Colon (tissue), 2 donors: Measurements from ENCODE around the gene SLCO4A1.
"Not testable (repeated sequence)": the region's sequence is repeated elsewhere in the genome, so short reads cannot be mapped to it uniquely, and the experiment has no call there.

Experiments
- FAIRE-seq: peaks from 2 replicates; lab custom pipeline; 2012; peaks lifted over from hg19 to GRCh38; lab: Jason Lieb, UNC
- donor health status: control.
- donor health status: control.

The SLCO4A1 gene

DNA sequence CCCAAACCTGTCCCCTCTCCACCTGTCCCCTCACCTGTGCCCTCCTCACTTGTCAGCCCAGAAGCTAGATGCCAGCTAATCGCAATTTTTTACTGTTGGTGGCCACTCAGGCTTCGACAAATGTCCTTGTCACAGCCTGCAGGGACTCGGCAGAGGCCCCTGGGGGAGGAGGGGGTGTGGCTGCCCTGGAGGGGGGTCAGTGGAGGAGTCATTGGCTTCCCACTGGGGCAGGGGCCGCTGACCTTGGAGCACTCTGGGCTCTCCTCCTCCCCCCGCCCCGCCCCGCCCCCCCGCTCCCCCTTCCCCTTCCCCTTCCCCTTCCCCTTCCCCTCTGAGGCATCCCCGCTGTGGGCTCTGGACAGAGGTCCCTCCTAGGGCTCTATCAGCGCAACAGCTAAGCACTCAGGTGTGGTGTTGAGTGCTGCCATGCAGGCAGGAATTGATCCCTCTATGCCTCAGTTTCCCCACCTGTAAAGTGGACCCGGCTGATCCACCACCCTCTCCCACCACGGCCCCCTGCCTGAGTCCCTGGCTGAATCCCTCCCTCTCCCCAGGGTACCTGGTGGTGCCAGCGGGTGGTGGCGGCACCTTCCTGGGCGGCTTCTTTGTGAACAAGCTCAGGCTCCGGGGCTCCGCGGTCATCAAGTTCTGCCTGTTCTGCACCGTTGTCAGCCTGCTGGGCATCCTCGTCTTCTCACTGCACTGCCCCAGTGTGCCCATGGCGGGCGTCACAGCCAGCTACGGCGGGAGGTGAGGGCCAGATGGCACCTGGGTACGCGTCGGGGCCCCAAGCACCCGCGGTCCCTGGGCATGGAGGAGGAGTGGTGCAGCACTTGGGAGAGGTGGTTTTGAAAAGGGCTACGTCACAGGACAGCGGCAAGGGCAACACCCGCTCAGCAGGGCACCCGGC is 23.8 kb downstream of the SLCO4A1 start:
- no peak for FAIRE-seq

- FAIRE-seq = no peak
Measured at GRCh38 chr20:62666736-62667529, 24.6 kb downstream of the SLCO4A1 start.

DNA sequence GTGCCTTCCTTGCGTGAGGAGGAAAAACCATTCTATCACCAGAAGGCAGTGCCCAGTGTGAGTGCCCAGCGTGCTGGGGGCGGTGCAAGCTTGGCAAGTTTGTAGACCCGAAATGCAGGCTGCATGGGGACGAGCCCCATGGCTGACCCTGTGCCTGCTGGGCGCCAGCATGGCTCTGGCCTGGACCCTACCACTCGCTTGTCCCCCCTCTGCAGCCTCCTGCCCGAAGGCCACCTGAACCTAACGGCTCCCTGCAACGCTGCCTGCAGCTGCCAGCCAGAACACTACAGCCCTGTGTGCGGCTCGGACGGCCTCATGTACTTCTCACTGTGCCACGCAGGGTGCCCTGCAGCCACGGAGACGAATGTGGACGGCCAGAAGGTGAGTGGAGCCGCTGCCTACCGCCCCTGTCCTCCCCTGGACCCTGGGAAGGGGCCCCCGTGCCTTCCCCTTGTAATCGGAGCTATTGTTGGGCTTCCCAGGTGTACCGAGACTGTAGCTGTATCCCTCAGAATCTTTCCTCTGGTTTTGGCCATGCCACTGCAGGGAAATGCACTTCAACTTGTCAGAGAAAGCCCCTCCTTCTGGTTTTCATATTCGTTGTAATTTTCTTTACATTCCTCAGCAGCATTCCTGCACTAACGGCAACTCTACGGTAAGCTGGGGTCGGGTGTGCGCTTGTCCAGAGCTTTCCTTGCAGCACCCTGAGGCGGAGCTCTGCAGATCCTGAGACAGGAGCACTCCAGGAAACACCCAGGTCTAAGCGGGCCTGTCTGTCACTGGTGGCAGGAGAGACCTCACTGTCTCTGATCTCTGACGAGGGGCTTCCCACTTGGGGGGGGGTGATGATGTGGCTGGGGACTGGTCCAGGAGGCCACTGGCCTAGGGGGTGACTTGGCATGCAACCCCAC is 25.5 kb downstream of the SLCO4A1 start:
- FAIRE-seq = no peak

DNA sequence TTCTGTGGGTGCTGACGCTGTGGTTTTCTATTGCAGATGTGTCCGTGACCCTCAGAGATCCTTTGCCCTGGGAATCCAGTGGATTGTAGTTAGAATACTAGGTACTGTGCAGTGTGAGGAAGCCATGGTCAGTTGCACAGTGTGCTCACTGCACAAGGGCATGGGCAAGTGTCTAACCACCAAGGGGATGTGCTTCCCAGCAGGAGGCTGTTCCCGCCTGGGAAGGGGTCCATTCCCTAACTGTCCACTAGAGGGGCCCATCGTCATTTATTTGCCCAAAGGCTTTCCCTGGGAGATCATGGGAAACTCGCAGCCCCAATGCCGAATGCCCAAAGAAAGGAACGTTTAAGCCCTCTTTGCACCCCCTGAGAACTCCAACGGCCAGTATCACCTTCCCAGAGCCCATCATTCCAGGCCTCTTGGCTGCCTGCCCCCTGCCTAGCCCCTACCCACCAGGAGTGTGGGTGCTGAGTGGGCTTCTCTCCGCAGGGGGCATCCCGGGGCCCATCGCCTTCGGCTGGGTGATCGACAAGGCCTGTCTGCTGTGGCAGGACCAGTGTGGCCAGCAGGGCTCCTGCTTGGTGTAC is 26.2 kb downstream of the SLCO4A1 start:
- FAIRE-seq = no peak

- FAIRE-seq = no peak
Measured at GRCh38 chr20:62669249-62669648, 26.9 kb downstream of the SLCO4A1 start.

DNA sequence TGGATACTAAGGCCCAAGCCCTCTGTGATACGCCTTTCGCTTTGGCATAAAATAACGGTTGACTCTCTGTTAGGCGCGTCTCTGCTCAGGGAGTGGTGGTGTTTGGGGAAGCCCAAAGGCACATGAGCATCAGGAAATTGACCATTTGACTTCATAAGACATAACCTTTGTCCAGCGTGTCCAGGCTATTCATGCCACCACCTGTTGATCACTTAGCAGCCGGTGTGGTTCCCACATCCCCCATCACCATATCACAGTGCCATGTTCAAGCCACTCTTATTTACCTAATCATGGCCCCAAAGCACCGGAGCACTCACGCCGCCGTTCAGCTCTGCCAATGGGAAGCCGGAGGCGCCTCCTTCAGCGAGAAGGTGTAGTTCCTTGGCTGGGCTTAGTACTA is 27.9 kb downstream of the SLCO4A1 start:
- FAIRE-seq = no peak

DNA sequence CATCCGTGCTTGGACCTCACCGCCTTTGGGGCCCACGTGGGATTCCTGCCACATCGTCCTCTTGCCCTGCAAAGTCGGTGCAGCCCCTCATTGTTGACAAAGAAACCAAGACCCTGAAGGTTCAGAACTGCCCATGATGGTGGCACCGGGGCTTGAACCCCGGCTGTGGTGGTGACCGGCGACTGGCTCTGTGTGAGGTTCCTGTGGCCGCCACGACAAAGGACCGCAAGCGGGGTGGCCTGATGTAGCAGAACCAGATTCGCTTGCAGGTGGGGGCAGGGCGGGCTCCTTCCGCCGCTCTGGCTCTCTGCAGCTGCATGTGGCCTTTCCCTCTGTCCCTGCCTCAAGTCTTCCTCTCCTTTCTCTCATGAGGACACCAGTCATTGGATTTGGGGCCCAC is 28.7 kb downstream of the SLCO4A1 start:
- FAIRE-seq = no peak

- no peak for FAIRE-seq
Measured at GRCh38 chr20:62671765-62672164, 29.5 kb downstream of the SLCO4A1 start.

- FAIRE-seq = no peak
Measured at GRCh38 chr20:62674370-62674769, 32.1 kb downstream of the SLCO4A1 start.

DNA sequence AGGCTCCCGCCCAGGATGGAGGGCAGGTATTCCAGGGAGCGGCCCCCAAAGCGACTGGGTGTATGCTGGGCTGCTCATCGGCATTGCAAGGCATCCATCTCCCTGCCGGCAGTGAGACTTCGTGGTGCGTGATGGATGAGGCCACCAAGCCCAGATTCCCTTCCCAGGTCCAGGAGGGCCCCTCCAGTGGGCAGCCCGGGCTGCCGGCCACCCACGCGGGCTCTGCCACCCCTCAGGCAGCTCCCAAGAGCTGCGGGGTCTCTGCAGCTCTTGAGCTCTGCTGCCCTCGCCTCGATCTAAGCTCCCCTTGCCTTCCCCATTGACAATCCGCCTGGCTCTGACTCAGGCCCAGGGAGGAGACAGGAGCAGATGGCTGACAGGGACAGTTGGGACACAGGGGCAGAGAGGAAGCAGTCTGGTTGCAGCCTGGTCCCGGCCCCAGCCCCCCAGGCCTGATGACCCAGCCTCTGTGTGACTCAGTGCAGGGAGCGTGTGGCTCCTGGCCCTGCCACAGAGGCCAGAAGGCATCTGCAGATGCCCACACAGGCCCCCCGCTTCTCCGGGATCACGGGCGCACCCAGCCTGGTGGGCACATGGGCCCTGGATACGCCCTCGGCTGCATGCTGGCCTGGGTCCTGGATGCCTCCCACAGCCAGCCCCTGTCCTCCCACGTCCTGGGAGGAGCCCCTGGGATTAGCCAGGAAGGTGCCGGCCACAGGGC is 33.0 kb downstream of the SLCO4A1 start:
- no peak for FAIRE-seq

GRCh38 chr20:62675877-62676260 is 33.6 kb downstream of the SLCO4A1 start:
- FAIRE-seq = no peak

GRCh38 chr20:62676976-62677375 is 34.7 kb downstream of the SLCO4A1 start:
- no peak for FAIRE-seq

GRCh38 chr20:62677678-62678077 is 35.4 kb downstream of the SLCO4A1 start:
- FAIRE-seq = no peak

GRCh38 chr20:62678553-62678952 is 36.2 kb downstream of the SLCO4A1 start:
- no peak for FAIRE-seq

- FAIRE-seq = no peak
Measured at GRCh38 chr20:62679978-62680589, 37.8 kb downstream of the SLCO4A1 start.

DNA sequence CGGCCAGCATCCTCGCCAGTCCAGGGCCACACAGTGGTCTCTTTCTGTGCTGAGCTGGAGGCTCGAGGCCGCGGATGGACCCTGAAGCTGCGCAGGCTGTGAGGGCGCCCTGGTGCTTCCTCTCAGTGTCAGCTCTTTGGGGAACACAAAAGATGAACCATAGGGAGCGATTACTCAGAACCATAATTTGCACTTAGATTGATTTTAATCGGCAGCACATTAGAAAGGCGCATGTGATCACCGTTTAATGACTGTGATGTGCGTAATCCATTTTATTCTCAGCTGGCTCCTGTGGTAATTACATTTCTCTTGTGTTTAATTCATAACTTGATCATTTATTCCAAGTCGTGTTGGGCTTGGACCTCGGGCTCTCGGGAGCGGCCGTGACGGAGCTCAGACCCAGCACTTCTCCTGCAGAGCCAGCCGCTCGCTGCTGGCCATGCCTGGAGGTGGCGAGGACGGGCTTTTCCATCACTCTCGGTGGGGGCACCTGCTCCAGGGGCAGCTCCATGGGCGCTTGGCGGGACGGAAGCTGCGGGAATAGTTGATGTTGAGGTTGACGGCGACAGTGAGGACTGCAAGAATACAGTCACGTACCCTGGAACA is 40.7 kb downstream of the SLCO4A1 start:
- FAIRE-seq = no peak

DNA sequence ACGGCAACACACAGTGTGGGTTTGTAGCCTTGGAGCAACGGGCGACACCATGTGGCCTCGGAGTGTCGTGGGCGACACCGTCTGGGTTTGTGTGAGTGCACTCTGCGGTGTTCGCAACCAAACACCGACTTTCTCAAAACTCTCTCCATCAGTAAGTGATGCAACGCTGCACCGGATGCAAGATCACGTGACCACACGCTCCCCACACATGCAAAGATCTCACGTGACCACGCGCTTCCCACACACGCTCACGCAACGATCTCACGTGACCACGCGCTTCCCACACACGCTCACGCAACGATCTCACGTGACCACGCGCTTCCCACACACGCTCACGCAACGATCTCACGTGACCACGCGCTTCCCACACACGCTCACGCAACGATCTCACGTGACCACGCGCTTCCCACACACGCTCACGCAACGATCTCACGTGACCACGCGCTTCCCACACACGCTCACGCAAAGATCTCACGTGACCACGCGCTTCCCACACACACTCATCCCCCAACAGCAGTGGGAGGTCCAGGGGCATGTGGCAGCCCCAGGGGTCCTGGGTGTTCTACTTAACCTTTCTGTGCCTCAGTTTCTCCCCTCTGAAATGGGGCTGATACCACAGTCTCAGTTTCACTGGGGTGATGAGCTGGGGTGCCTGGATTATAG is 41.5 kb downstream of the SLCO4A1 start:
- not testable (repeated sequence) for FAIRE-seq

DNA sequence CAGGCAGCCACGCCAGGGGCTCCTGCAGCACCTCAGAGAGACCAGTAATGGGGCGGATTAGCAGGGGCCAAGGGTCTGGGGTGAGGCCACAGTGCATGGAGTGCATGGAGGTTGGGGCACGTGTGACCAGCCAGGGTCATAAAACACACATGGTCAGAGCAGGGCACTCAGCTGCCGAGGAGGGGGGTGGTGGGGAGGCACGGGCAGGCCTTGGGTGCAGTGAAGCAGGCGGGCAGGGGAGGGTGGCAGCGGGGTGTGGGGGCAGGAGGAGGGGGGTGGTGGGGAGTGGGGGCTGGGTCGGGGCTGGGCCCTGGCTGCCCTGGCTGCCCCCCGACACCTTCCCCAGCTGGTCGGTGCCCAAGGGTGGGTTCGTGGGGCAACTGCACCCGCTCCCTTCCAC is 42.7 kb downstream of the SLCO4A1 start:
- FAIRE-seq = no peak

DNA sequence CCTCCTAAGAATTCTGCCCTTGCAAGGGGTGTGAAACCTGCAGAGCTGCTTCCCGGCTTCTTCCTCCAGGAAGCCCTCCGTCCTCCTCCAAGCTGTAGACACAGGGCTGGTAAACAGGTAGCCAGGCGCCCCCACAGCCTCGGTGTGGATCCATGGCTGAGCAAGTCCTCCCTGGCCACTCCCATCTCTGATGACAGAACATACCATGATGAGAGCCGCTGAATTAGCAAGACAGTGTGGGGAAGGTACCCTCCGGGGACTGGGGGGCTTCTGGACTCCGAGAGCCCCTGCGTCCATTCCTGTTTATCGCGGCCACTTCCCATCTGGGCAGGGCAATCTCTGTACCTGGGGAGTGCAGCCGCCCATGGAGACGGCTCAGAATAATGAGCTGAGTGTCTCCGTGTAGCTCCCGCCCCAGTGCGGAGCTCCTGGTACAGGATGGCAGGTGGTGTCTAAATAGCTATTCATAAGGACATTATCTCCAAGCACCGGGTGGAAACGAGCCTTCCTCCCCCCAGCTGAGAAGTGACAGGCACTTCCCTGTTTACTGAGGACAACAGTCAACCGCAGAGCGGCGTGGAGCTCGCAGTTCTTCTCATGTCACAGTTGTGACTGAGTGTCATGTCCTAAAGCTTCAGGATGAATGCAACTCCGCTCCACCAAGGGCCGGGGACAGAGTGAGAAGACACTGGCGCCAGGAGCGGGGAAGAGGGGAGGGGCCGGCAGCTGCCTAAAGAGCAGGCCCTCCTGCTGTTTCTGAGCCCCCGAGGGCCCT is 43.7 kb downstream of the SLCO4A1 start:
- no peak for FAIRE-seq
